DMS114 treated with DMSO at 0.1 percent for 48 hours (cell line): ENCODE measurements around the gene DGKE.

Experiments
- DNase-seq: peaks from one replicate; lab custom pipeline; 2025; ENCODE audit not compliant: unreplicated experiment; lab: John Stamatoyannopoulos, UW

DGKE gene

GRCh38 chr17:56887552-56888467 is 53.9 kb downstream of the DGKE start:
- DNase-seq = no peak

GRCh38 chr17:56890390-56890789 is 56.4 kb downstream of the DGKE start:
- DNase-seq = no peak

GRCh38 chr17:56890906-56891674 is 57.1 kb downstream of the DGKE start:
- DNase-seq = no peak

- DNase-seq = no peak
These were observed 57.8 kb downstream of the DGKE start for GRCh38 chr17:56891751-56892150.

DNA sequence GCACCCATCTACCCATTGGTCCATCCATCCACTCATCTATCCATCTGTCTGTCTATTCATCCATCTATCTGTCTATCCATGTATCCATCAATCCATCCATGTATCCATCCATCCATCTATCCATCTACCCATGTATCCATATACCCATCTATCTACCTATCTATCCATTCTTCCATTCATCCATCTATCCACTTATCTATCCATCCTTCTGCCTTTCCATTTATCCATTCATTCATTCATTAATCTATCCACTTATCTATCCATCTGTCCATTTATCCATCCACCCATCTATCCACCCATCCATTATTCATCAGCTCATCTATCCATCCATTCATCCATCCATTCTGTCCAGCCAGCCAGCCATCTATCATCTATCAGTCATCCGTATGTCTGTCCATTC is 58.4 kb downstream of the DGKE start:
- no peak for DNase-seq

- no peak for DNase-seq
These were observed 59.6 kb downstream of the DGKE start for GRCh38 chr17:56893503-56893902.

GRCh38 chr17:56894859-56895455 is 61.0 kb downstream of the DGKE start:
- no peak for DNase-seq

GRCh38 chr17:56896217-56896967 is 62.4 kb downstream of the DGKE start:
- DNase-seq = no peak

GRCh38 chr17:56896968-56897359 is 63.0 kb downstream of the DGKE start:
- no peak for DNase-seq

- no peak for DNase-seq
These were observed 63.9 kb downstream of the DGKE start for GRCh38 chr17:56897646-56898424.

GRCh38 chr17:56898874-56899273 is 64.9 kb downstream of the DGKE start:
- DNase-seq = no peak

DNA sequence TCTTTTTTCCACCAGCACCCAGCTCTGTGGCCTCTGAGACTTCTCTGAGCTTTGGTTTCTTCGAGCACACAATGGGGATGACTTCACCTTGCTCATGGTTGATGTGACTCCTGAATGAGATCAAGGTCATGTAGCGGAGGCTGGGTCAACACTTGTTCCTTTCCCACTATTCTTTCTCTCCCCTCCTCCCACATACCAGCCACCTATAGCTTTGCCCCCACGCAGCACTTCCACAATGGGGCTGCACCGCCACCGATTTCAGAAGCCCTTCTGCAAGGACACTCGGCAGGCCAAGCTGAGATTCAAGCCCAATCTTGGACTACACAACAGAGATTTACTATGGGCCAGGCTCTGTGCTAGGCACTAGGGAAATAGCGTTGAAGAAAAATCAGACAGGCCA is 65.5 kb downstream of the DGKE start:
- DNase-seq = no peak

- no peak for DNase-seq
These were observed 68.4 kb downstream of the DGKE start for GRCh38 chr17:56902348-56902747.

GRCh38 chr17:56903560-56903959 is 69.6 kb downstream of the DGKE start:
- no peak for DNase-seq

GRCh38 chr17:56908001-56908542 is 74.1 kb downstream of the DGKE start:
- no peak for DNase-seq

DNA sequence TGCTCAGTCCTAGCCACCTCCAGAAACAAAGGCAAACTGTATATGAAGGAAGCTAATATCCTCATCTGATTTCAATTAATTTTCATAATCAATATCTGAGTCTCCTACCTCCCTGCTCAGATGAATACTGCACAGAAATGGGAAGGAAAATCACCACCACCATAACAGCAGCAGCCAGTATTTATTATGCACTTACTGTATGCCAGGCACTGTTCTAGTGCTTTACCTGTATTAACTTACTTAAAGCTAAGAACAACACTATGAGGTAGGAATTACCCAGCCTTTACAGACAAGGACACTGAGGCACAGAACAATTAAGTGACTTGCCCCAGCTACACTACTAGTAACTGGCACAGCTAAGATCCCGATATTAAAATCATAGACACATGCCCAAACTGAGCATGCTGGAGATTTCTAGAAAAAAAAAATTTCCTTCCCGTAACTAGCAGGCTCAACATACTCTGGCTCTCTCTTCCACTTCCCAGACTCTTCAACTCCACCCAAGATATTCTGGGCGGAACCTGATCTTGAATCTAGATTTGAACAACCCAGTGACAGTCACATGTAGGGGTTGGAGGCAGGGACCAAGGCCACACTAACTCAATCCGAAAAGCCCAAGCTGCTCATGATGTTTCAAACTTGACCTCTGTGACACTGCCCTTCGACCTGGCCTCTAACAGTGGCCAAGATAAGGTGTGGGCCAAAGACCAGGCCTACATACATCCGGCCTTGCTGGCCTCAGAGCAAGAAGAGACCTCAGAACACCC is 76.0 kb downstream of the DGKE start:
- no peak for DNase-seq

DNA sequence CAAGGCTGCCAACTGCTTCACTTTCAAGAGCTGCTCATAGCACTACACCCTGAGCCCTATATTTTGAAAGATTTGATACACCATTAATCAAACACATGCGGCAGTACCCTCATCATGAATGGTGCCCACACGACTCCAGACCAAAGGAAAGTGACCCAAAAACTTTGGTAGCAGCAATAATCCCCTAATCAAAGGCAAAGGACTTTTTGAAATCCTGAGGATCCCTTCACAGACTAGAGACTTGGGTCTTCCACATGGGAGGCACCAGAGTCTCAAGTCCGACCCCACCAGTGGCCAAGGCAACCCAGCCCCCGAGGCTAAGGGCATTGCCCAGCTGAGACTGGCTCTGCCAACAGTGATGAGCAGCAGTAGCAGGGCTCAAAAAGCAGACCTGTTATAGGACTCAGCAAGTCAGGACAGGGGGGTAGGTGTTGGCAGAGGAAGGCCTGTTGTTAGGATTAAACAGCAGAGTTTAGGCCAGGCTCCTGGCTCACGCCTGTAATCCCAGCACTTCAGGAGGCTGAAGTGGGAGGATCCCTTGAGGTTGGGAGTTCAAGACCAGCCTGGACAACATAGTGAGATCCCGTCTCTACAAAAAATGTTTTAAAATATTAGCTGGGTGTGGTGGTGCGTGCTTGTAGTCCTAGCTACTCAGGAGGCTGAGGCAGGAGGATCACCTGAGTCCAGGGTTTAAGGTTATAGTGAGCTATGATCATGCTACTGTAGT is 76.7 kb downstream of the DGKE start:
- no peak for DNase-seq

DNA sequence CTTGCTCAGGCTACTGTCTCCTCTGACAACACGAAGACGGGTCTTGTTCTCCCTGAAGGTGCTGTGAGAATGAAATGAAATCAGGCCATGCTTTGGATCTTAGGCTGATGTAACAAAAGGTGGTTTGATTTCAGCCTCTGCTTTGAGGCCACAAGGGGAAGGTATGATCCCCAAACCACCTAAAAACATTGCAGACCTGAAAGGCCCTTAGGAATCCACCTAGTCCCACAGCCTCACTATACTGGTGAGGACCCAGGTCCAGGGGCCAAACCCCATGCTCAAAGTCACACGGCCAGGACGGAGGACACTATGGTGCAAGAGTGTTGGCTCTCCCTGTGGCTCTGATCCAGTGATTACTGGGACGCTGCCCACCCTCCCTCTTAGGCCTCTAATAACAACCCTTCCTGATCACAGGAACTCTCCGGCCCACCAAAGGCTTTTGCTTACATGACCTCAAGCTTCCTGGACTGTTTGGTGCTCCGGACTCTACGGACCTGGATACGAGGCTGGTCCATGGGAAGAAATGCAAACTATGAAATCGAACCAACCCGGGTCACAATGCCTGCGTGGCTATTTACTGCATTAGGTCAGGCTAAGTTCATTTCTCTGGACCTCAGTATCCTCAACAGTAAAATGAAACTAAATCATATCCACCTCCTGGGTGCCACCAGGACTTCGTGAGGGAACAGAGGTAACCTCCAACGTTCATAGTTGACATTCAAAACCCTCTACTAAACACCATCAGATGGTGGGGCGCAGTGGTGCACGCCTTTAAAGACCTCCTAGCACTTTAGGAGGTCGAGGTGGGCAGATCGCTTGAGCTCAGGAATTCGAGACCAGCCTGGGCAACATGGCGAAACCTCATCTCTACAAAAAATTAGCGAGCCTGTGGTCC is 78.4 kb downstream of the DGKE start:
- no peak for DNase-seq
